AG09319 (cell line): Measurements from ENCODE around the gene CNTNAP2.

ENCODE experiments used
- DNase-seq: peaks from one replicate; pipeline ENCODE4 v3.0.0-alpha.2; 2010; ENCODE audit warnings: low read depth; ENCODE audit errors: extremely low read depth
- TF ChIP-seq, protein P1 (sequence below): IDR thresholded peaks from 2 replicates; pipeline ENCODE4 v1.5.1; 2011; ENCODE audit warnings: low read depth, mild to moderate bottlenecking, inconsistent platforms, low read length, moderate library complexity

The CNTNAP2 gene

GRCh38 chr7:146503844-146504243, 387.2 kb downstream of the CNTNAP2 start:
- TF ChIP-seq, protein P1, sequence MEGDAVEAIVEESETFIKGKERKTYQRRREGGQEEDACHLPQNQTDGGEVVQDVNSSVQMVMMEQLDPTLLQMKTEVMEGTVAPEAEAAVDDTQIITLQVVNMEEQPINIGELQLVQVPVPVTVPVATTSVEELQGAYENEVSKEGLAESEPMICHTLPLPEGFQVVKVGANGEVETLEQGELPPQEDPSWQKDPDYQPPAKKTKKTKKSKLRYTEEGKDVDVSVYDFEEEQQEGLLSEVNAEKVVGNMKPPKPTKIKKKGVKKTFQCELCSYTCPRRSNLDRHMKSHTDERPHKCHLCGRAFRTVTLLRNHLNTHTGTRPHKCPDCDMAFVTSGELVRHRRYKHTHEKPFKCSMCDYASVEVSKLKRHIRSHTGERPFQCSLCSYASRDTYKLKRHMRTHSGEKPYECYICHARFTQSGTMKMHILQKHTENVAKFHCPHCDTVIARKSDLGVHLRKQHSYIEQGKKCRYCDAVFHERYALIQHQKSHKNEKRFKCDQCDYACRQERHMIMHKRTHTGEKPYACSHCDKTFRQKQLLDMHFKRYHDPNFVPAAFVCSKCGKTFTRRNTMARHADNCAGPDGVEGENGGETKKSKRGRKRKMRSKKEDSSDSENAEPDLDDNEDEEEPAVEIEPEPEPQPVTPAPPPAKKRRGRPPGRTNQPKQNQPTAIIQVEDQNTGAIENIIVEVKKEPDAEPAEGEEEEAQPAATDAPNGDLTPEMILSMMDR: no peak
- DNase-seq: no peak

GRCh38 chr7:146510088-146510680, 393.6 kb downstream of the CNTNAP2 start:
- TF ChIP-seq, protein P1: no peak
- no peak for DNase-seq

DNA sequence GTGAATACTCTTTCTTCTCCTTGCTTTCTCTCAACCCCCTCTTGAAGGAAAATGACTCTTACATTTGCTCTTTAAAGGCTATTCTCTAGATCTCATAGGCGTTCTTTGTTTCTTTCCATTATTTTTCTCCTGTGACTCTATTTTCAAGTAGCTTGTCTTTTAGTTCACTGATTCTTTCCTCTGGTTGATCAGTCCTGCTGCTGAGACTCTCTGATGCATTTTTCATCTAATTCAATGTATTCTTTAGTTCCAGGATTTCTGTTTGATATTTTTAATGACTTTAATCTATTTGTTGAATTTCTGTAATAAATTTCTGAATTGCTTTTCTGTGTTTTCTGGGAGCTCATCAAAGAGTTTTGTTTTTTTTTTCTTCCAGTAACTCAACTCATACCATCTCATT, 397.7 kb downstream of the CNTNAP2 start:
- TF ChIP-seq, protein P1: no peak
- no peak for DNase-seq

GRCh38 chr7:146528581-146528980, 412.0 kb downstream of the CNTNAP2 start:
- DNase-seq: no peak
- TF ChIP-seq, protein P1: no peak

GRCh38 chr7:146539836-146540235, 423.2 kb downstream of the CNTNAP2 start:
- TF ChIP-seq, protein P1: no peak
- DNase-seq: no peak

DNA sequence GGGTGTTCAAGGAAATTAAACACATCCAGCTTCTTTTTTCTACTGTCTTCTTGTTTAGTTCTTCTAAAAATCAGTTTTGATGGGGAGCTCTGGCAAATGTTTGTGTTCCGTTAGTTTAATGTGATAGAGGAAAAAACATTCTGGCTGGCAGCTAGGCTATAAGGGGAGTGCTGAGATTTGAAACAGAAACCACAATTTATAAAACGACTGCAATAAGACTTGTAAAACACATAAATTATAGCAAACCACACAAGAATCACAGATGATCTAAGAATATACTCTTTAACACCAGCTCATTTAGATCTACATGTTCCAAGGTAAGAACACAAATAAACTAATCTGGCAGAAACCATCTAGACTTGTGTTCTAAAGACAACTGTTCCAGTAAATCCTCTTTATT, 425.5 kb downstream of the CNTNAP2 start:
- DNase-seq: no peak
- TF ChIP-seq, protein P1: no peak

GRCh38 chr7:146544748-146545147, 428.1 kb downstream of the CNTNAP2 start:
- TF ChIP-seq, protein P1: no peak

More at GRCh38 chr7:146544748-146545147, 428.1 kb downstream of the CNTNAP2 start:
- no peak for DNase-seq
